Fibroblast of villous mesenchyme (primary cell): ENCODE data around the gene SSU72. TPM values are rescaled to one million over a fixed set of nuclear protein-coding genes. Genes with fewer than 3 reads are reported as not detected.
"Not testable (repeated sequence)": the region's sequence is repeated elsewhere in the genome, so short reads cannot be mapped to it uniquely, and the experiment has no call there.

Source experiments
- DNase-seq: peaks from one replicate; pipeline ENCODE4 v3.0.0-alpha.2; 2010; ENCODE audit warnings: low read depth
- H3K4me3 ChIP-seq: 2 replicates; pipeline ENCODE4 v1.5.1; 2011; ENCODE audit warnings: low read depth, mild to moderate bottlenecking, low read length
- CTCF ChIP-seq: IDR thresholded peaks from 2 replicates; pipeline ENCODE4 v1.5.1; 2012; ENCODE audit warnings: low read depth, mild to moderate bottlenecking, low read length; ENCODE audit not compliant: insufficient read depth
- total RNA-seq: library from RNA; depleted of rRNA; stranded (reverse); fragments of >200 nt; gene quantifications from 2 replicates; pipeline ENCODE4 v1.2.3, GENCODE V29; 2012

SSU72 gene
- total RNA-seq, 1 donor: 58.7 TPM

- no peak for TF ChIP-seq CTCF
- DNase-seq: no peak
- no peak overlapping the region for H3K4me3 ChIP-seq
Observed at GRCh38 chr1:1521331-1521730, 53.3 kb downstream of the SSU72 start.

GRCh38 chr1:1519805-1520505 lies 54.7 kb downstream of the SSU72 start:
- H3K4me3 ChIP-seq, DNase-seq: not testable (repeated sequence)

GRCh38 chr1:1518621-1519007 lies 56.0 kb downstream of the SSU72 start:
- not testable (repeated sequence) for H3K4me3 ChIP-seq, DNase-seq

GRCh38 chr1:1517973-1518620 lies 56.6 kb downstream of the SSU72 start:
- no peak for TF ChIP-seq CTCF
- DNase-seq: no peak
- H3K4me3 ChIP-seq: no peak overlapping the region

- not testable (repeated sequence) for DNase-seq, H3K4me3 ChIP-seq
Observed at GRCh38 chr1:1516923-1517322, 57.7 kb downstream of the SSU72 start.

- DNase-seq, H3K4me3 ChIP-seq: not testable (repeated sequence)
Observed at GRCh38 chr1:1514376-1514775, 60.3 kb downstream of the SSU72 start.

GRCh38 chr1:1513675-1514074 lies 61.0 kb downstream of the SSU72 start:
- H3K4me3 ChIP-seq: peak overlapping the region; percentile 25
- not testable (repeated sequence) for DNase-seq

GRCh38 chr1:1512425-1512824 lies 62.2 kb downstream of the SSU72 start:
- DNase-seq: not testable (repeated sequence)
- H3K4me3 ChIP-seq: peak overlapping the region; percentile 89

GRCh38 chr1:1511533-1512285 lies 63.0 kb downstream of the SSU72 start, which contains the start of gene ATAD3A:
Gene ATAD3A (plus strand): TSS chr1:1512162. CDS start chr1:1512269, 107 bp downstream.
- H3K4me3 ChIP-seq: peak within 1 kb of the TSS; percentile 89
- TF ChIP-seq CTCF: no peak
- DNase-seq: peak; percentile 99
